Activated CD4-positive, CD25-positive, alpha-beta regulatory T cell treated with anti-CD3 and anti-CD28 coated beads, Interleukin-2, amount 50 U/mL, for 24 hours (primary cell): ENCODE results near the gene VBP1.
"Not testable (repeated sequence)": the region's sequence is repeated elsewhere in the genome, so short reads cannot be mapped to it uniquely, and the experiment has no call there.

Source experiments
- ATAC-seq, 2 donors: fragments of 150-1000 bp; cut with Tn5 transposase; one replicate each; pipeline ENCODE4 v1.10.0; 2021; ENCODE audit warnings: mild to moderate bottlenecking in 1 of 2, moderate library complexity in 1 of 2

Gene VBP1

DNA sequence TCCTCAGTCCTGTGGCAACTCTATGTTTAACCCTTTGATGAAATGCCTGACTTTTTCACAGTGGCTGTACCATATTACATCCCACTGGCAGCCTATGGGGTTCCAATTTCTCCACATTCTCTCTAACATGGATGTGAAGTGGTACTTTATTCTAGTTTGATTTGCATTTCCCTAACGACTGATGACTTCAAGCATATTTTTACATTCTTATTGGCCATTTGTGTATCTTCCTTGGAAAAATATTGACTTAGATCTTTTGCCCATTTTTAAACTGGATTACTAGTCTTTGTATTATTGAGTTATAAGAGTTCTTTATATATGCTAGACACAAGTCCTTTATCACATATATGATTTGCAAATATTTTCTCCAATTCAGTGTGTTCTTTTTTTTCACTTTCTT lies 50.2 kb downstream of the VBP1 start:
- ATAC-seq, result no peak

DNA sequence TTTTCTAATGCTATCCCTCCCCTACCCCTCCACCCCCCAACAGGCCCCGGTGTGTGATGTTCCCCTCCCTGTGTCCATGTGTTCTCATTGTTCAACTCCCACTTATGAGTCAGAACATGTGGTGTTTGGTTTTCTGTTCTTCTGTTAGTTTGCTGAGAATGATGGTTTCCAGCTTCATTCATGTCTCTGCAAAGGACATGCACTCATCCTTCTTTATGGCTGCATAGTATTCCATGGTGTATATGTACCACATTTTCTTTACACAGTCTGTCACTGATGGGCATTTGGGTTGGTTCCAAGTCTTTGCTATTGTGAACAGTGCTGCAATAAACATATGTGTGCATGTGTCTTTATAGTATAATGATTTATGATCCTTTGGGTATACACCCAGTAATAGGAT lies 51.7 kb downstream of the VBP1 start:
- ATAC-seq, result not testable (repeated sequence)

DNA sequence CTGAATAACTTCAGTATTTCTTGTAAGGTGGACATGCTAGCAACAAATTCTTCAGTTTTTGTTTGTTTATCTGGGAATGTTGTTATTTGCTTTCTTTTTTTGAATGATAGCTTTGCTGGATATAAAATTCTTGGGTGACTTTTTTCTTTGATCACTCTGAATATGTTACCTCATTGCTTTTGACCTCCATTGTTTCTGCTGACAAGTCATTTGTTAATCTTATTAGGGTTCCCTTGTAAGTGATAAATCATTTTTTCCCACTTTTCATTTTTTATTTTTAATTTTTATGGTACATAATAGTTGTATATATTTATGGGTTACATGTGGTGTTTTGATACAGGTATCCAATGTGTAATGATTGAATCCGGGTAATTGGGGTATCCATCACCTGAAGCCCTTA lies 54.7 kb downstream of the VBP1 start:
- no peak for ATAC-seq

DNA sequence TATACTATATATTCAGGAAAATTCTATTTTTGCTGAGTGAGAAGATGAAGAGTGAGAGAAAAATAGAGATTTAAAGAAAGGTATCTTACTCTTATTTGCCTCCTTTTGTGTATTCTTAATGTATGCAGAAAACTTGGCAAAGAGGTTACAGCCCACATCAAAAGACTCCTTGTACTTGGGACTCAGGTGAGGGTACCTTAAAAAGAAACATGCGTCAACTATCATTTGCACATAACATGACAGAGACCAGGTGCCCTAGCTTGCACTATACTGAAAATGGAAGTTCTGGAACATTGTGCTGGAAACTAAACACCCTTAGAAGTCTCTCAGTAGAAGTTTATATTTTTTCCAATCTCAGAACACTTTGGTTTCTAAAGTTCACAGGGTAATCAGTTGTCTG lies 63.6 kb downstream of the VBP1 start:
- no peak for ATAC-seq
